ENCODE results near the gene MYRFL. TPM values are rescaled to one million over a fixed set of nuclear protein-coding genes. Genes with fewer than 3 reads are reported as not detected.

Gene MYRFL
- total and polyA plus RNA-seq, 2 of the 8 experiments (the other 6 are each of a cell fraction or from before 2014, with no cell fraction given) = 1.1 to 2.0 TPM

DNA sequence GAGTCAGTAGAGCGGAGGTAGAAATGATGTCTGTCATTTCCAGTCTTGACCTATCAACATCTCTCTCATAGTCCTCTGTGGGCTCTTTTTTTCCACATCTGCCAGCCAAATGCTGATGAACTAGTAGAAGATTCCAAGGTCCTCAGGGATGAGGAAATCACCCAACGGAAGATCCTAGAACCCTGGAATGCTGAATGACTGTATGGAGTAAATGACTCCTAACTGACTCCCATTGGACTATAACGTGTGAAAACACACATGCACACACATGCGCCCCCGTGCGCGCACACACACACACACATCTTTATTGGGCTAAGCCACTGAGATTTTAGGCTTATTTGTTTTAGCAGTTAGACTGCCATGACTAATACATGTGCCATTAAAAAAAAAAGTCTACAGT is 159.2 kb downstream of the MYRFL start:
- Histone ChIP-seq H4K20me1 (replicated peaks in 1 of 2; ENCODE audit: control insufficient read depth in 1 of 2, insufficient read depth in 2 of 2, low read length in 2 of 2) (no peaks in the 10 kb centered on the region), H3K4me2 (ENCODE audit: insufficient read depth in 1 of 2, low read depth in 2 of 2, low read length in 2 of 2) (no peak overlapping the region), H3K4me1 (replicated peaks in 1 of 4; ENCODE audit: control insufficient read depth in 3 of 4, insufficient read depth in 4 of 4, low read length in 3 of 4) (no peaks in the 10 kb centered on the region), H2AK5ac (ENCODE audit: low read depth, low read length) (no peak overlapping the region), H3K9ac (replicated peaks in 1 of 4; ENCODE audit: extremely low read depth in 1 of 4, low read depth in 3 of 4, low read length in 3 of 4) (no peak overlapping the region), H2BK5ac (ENCODE audit: low read depth, low read length) (no peak overlapping the region), H2BK12ac (ENCODE audit: low read depth, low read length) (no peak overlapping the region), H3K56ac (replicated peaks; ENCODE audit: insufficient read length, low read depth, low read length) (no peak overlapping the region), H3K23me2 (ENCODE audit: low read depth, low read length) (no peaks in the 10 kb centered on the region), H3K27me3 (replicated peaks in 1 of 4; ENCODE audit: control insufficient read depth in 3 of 4, extremely low read depth in 1 of 4, insufficient read depth in 3 of 4, low read length in 3 of 4) (no peaks in the 10 kb centered on the region; a peak in 1 of 7 replicates), H3K14ac (ENCODE audit: insufficient read length) (no peak overlapping the region), H3K23ac (ENCODE audit: insufficient read length) (no peak overlapping the region), H2BK20ac (ENCODE audit: low read length) (no peak overlapping the region), H3K4ac (replicated peaks; ENCODE audit: insufficient read length, low read depth, low read length) (no peak overlapping the region), H3K9me3 (ENCODE audit: insufficient read depth in 2 of 2, low read depth in 1 of 2, low read length in 1 of 2) (peaks cover 3 to 4% of the 10 kb centered on the region in 2 experiments; a peak in 1 of 4 replicates), H3K4me3 (ENCODE audit: extremely low read depth in 1 of 4, insufficient read depth in 2 of 4, low read depth in 3 of 4, low read length in 4 of 4) (no peak overlapping the region), H4K91ac (replicated peaks; ENCODE audit: insufficient read length, low read length) (no peak overlapping the region), H3K27ac (ENCODE audit: low read depth, low read length) (no peak overlapping the region), H3K36me3 (ENCODE audit: control insufficient read depth in 2 of 4, insufficient read depth in 4 of 4, low read length in 3 of 4) (no peaks in the 10 kb centered on the region), H4K8ac (ENCODE audit: extremely low read depth, insufficient read depth, low read length) (no peak overlapping the region), H2AFZ (ENCODE audit: low read length) (no peak overlapping the region), H2BK120ac (replicated peaks; ENCODE audit: low read depth, low read length) (no peak overlapping the region), H4K5ac (ENCODE audit: insufficient read length, low read depth, low read length) (no peak overlapping the region), H3K18ac (ENCODE audit: extremely low read depth, low read length) (no peak overlapping the region), H3K79me1 (ENCODE audit: low read depth, low read length) (no peaks in the 10 kb centered on the region), H2BK15ac (ENCODE audit: low read length) (no peak overlapping the region), H3K79me2 (ENCODE audit: control insufficient read depth in 1 of 2, insufficient read depth in 2 of 2, low read length in 2 of 2) (no peaks in the 10 kb centered on the region)
- 94% methylated on average over 7 of the region's 7 CpGs; no CpG with 5 or more reads in 1 of the 2 experiments for WGBS, 2 experiments (ENCODE audit: extremely low coverage in 1 of 2, insufficient coverage in 1 of 2, insufficient read length in 1 of 2, insufficient replicate concordance in 2 of 2, low coverage in 1 of 2, low lambda C conversion rate in 2 of 2, missing lambda C conversion rate in 1 of 2)
- no peak for FAIRE-seq
- POLR2A ChIA-PET (ENCODE audit: partially characterized antibody) = no interaction called here
- CTCF ChIA-PET (ENCODE audit: partially characterized antibody) = interaction anchor here (0.8 to 1.1 kb wide), 5 partner anchors 12 to 260 kb away, joined by 3 read pairs; no protein-coding TSS in a partner anchor
- DNase-seq (ENCODE audit: low read depth in 1 of 2, low spot score in 2 of 2) = no peak
- no peak for TF ChIP-seq TAF7 (optimal IDR thresholded peaks at IDR 0.05; ENCODE audit: borderline replicate concordance, low read depth, low read length)
- TF ChIP-seq NANOG (IDR thresholded peaks at IDR 0.05; ENCODE audit: insufficient read depth, low read depth, low read length, poor library complexity, severe bottlenecking) = no peak
- no peak for TF ChIP-seq SAP30 (IDR thresholded peaks at IDR 0.05; ENCODE audit: insufficient read depth, insufficient replicate concordance, low read length)
- TF ChIP-seq CBX8 (IDR thresholded peaks at IDR 0.05; ENCODE audit: borderline replicate concordance, low read depth, low read length) = no peak
